Measurements from ENCODE around the gene BRCC3.

The BRCC3 gene

GRCh38 chrX:155086961-155087735, 15.8 kb downstream of the BRCC3 start:
- DNase-seq (ENCODE audit: low read depth, low spot score), result no peak
- TF ChIP-seq SUZ12 (IDR thresholded peaks at IDR 0.05; ENCODE audit: extremely low read depth, insufficient read depth, insufficient read length) (no peak), YY1 (IDR thresholded peaks at IDR 0.05; ENCODE audit: insufficient read depth, insufficient read length) (no peak), ZNF274 (IDR thresholded peaks at IDR 0.05; ENCODE audit: low read depth, low read length) (no peak)
- Histone ChIP-seq H3K9ac (ENCODE audit: insufficient read length, low read depth) (no peak overlapping the region), H3K36me3 (ENCODE audit: insufficient read depth, insufficient read length, low read length) (peaks cover 19% of the 10 kb centered on the region), H3K4me1 (ENCODE audit: insufficient read depth, insufficient read length) (no peaks in the 10 kb centered on the region), H3K9me3 (ENCODE audit: insufficient read depth, low read length) (no peaks in the 10 kb centered on the region), H3K4me3 (ENCODE audit: insufficient read length, low read depth) (no peak overlapping the region), H3K27me3 (ENCODE audit: insufficient read depth, insufficient read length) (no peaks in the 10 kb centered on the region)

GRCh38 chrX:155094468-155095061, 23.3 kb downstream of the BRCC3 start:
- H3K4me3 ChIP-seq (ENCODE audit: insufficient read length, low read depth), result no peak overlapping the region
- H3K4me1 ChIP-seq (ENCODE audit: insufficient read depth, insufficient read length), result no peaks in the 10 kb centered on the region
- TF ChIP-seq SUZ12 (IDR thresholded peaks at IDR 0.05; ENCODE audit: extremely low read depth, insufficient read depth, insufficient read length) (no peak), YY1 (IDR thresholded peaks at IDR 0.05; ENCODE audit: insufficient read depth, insufficient read length) (no peak), ZNF274 (IDR thresholded peaks at IDR 0.05; ENCODE audit: low read depth, low read length) (no peak)
- H3K9me3 ChIP-seq (ENCODE audit: insufficient read depth, low read length), result no peaks in the 10 kb centered on the region
- H3K27me3 ChIP-seq (ENCODE audit: insufficient read depth, insufficient read length), result no peaks in the 10 kb centered on the region
- H3K36me3 ChIP-seq (ENCODE audit: insufficient read depth, insufficient read length, low read length), result peaks cover 11% of the 10 kb centered on the region
- H3K9ac ChIP-seq (ENCODE audit: insufficient read length, low read depth), result no peak overlapping the region
- DNase-seq (ENCODE audit: low read depth, low spot score), result no peak

GRCh38 chrX:155105919-155106318, 34.6 kb downstream of the BRCC3 start:
- H3K4me1 ChIP-seq (ENCODE audit: insufficient read depth, insufficient read length), result no peaks in the 10 kb centered on the region
- H3K4me3 ChIP-seq (ENCODE audit: insufficient read length, low read depth), result no peak overlapping the region
- DNase-seq (ENCODE audit: low read depth, low spot score), result no peak
- no peaks in the 10 kb centered on the region for H3K27me3 ChIP-seq (ENCODE audit: insufficient read depth, insufficient read length)
- no peak overlapping the region for H3K9ac ChIP-seq (ENCODE audit: insufficient read length, low read depth)
- no peaks in the 10 kb centered on the region for H3K36me3 ChIP-seq (ENCODE audit: insufficient read depth, insufficient read length, low read length)
- TF ChIP-seq ZNF274 (IDR thresholded peaks at IDR 0.05; ENCODE audit: low read depth, low read length) (no peak), SUZ12 (IDR thresholded peaks at IDR 0.05; ENCODE audit: extremely low read depth, insufficient read depth, insufficient read length) (no peak), YY1 (IDR thresholded peaks at IDR 0.05; ENCODE audit: insufficient read depth, insufficient read length) (no peak)
- H3K9me3 ChIP-seq (ENCODE audit: insufficient read depth, low read length), result no peaks in the 10 kb centered on the region

- Histone ChIP-seq H3K4me3 (ENCODE audit: insufficient read length, low read depth) (no peak overlapping the region), H3K4me1 (ENCODE audit: insufficient read depth, insufficient read length) (no peaks in the 10 kb centered on the region), H3K9ac (ENCODE audit: insufficient read length, low read depth) (no peak overlapping the region), H3K36me3 (ENCODE audit: insufficient read depth, insufficient read length, low read length) (no peaks in the 10 kb centered on the region), H3K9me3 (ENCODE audit: insufficient read depth, low read length) (no peaks in the 10 kb centered on the region), H3K27me3 (ENCODE audit: insufficient read depth, insufficient read length) (no peaks in the 10 kb centered on the region)
- no peak for TF ChIP-seq ZNF274 (IDR thresholded peaks at IDR 0.05; ENCODE audit: low read depth, low read length)
- TF ChIP-seq SUZ12 (IDR thresholded peaks at IDR 0.05; ENCODE audit: extremely low read depth, insufficient read depth, insufficient read length), result no peak
- no peak for TF ChIP-seq YY1 (IDR thresholded peaks at IDR 0.05; ENCODE audit: insufficient read depth, insufficient read length)
- no peak for DNase-seq (ENCODE audit: low read depth, low spot score)
These were observed 37.1 kb downstream of the BRCC3 start for GRCh38 chrX:155108427-155108826.

GRCh38 chrX:155112171-155112570, 40.9 kb downstream of the BRCC3 start:
- Histone ChIP-seq H3K4me3 (ENCODE audit: insufficient read length, low read depth) (no peak overlapping the region), H3K9ac (ENCODE audit: insufficient read length, low read depth) (no peak overlapping the region), H3K9me3 (ENCODE audit: insufficient read depth, low read length) (no peaks in the 10 kb centered on the region), H3K4me1 (ENCODE audit: insufficient read depth, insufficient read length) (no peaks in the 10 kb centered on the region), H3K36me3 (ENCODE audit: insufficient read depth, insufficient read length, low read length) (no peaks in the 10 kb centered on the region), H3K27me3 (ENCODE audit: insufficient read depth, insufficient read length) (no peaks in the 10 kb centered on the region)
- TF ChIP-seq SUZ12 (IDR thresholded peaks at IDR 0.05; ENCODE audit: extremely low read depth, insufficient read depth, insufficient read length) (no peak), ZNF274 (IDR thresholded peaks at IDR 0.05; ENCODE audit: low read depth, low read length) (no peak), YY1 (IDR thresholded peaks at IDR 0.05; ENCODE audit: insufficient read depth, insufficient read length) (no peak)
- no peak for DNase-seq (ENCODE audit: low read depth, low spot score)

- H3K27me3 ChIP-seq (ENCODE audit: insufficient read depth, insufficient read length), result no peaks in the 10 kb centered on the region
- no peak for DNase-seq (ENCODE audit: low read depth, low spot score)
- H3K9me3 ChIP-seq (ENCODE audit: insufficient read depth, low read length), result no peaks in the 10 kb centered on the region
- H3K9ac ChIP-seq (ENCODE audit: insufficient read length, low read depth), result no peak overlapping the region
- H3K4me1 ChIP-seq (ENCODE audit: insufficient read depth, insufficient read length), result no peaks in the 10 kb centered on the region
- no peak for TF ChIP-seq ZNF274 (IDR thresholded peaks at IDR 0.05; ENCODE audit: low read depth, low read length)
- TF ChIP-seq SUZ12 (IDR thresholded peaks at IDR 0.05; ENCODE audit: extremely low read depth, insufficient read depth, insufficient read length), result no peak
- no peak for TF ChIP-seq YY1 (IDR thresholded peaks at IDR 0.05; ENCODE audit: insufficient read depth, insufficient read length)
- H3K36me3 ChIP-seq (ENCODE audit: insufficient read depth, insufficient read length, low read length), result no peaks in the 10 kb centered on the region
- no peak overlapping the region for H3K4me3 ChIP-seq (ENCODE audit: insufficient read length, low read depth)
These were observed 41.8 kb downstream of the BRCC3 start for GRCh38 chrX:155113097-155113496.

GRCh38 chrX:155115174-155115819, 44.0 kb downstream of the BRCC3 start:
- peaks cover 3% of the 10 kb centered on the region for H3K36me3 ChIP-seq (ENCODE audit: insufficient read depth, insufficient read length, low read length)

More at GRCh38 chrX:155115174-155115819, 44.0 kb downstream of the BRCC3 start:
- no peaks in the 10 kb centered on the region for H3K9me3 ChIP-seq (ENCODE audit: insufficient read depth, low read length)
- TF ChIP-seq SUZ12 (IDR thresholded peaks at IDR 0.05; ENCODE audit: extremely low read depth, insufficient read depth, insufficient read length), result no peak
- no peak for TF ChIP-seq YY1 (IDR thresholded peaks at IDR 0.05; ENCODE audit: insufficient read depth, insufficient read length)
- no peak for TF ChIP-seq ZNF274 (IDR thresholded peaks at IDR 0.05; ENCODE audit: low read depth, low read length)
- no peaks in the 10 kb centered on the region for H3K4me1 ChIP-seq (ENCODE audit: insufficient read depth, insufficient read length)
- no peaks in the 10 kb centered on the region for H3K27me3 ChIP-seq (ENCODE audit: insufficient read depth, insufficient read length)
- no peak overlapping the region for H3K4me3 ChIP-seq (ENCODE audit: insufficient read length, low read depth)
- DNase-seq (ENCODE audit: low read depth, low spot score), result no peak
- H3K9ac ChIP-seq (ENCODE audit: insufficient read length, low read depth), result no peak overlapping the region
